ENCODE measurements around the gene AMH.

AMH gene

GRCh38 chr19:2270157-2270422, 21.0 kb downstream of the AMH start:
- peak overlapping the region; percentile 92 to 95 for H3K4me3 ChIP-seq (ENCODE audit: insufficient read depth in 1 of 2, low read depth in 1 of 2, low read length in 2 of 2)
- H2BK12ac ChIP-seq (ENCODE audit: low read length in 2 of 2) = peak overlapping the region in 1 of 2 experiments; percentile 68
- no peak for DNase-seq
- no peak overlapping the region for H4K8ac ChIP-seq (ENCODE audit: low read length)
- peak overlapping the region; percentile 74 for H2BK5ac ChIP-seq (ENCODE audit: low read depth, low read length, poor library complexity, severe bottlenecking)
- no peaks in the 10 kb centered on the region for H3K9me3 ChIP-seq (ENCODE audit: control insufficient read depth, low read length)
- H3K27ac ChIP-seq (ENCODE audit: low read length, poor library complexity, severe bottlenecking) = peak overlapping the region; percentile 67
- H2BK120ac ChIP-seq (ENCODE audit: low read depth, low read length) = peak overlapping the region; percentile 73
- peak overlapping the region; percentile 83 for H4K91ac ChIP-seq (ENCODE audit: low read length)
- H3K4ac ChIP-seq (ENCODE audit: low read depth in 1 of 2, low read length in 2 of 2) = peak overlapping the region; percentile 93 to 94
- peak overlapping the region; percentile 96 for H3K9ac ChIP-seq (ENCODE audit: low read length)
- no peak overlapping the region for H2AFZ ChIP-seq (ENCODE audit: low read depth, low read length)
- H2BK15ac ChIP-seq (ENCODE audit: low read depth, poor library complexity, severe bottlenecking) = no peak overlapping the region
- H3K27me3 ChIP-seq (ENCODE audit: control insufficient read depth in 1 of 2, insufficient read depth in 1 of 2, low read length in 2 of 2) = no peaks in the 10 kb centered on the region
- H3K36me3 ChIP-seq (ENCODE audit: control insufficient read depth in 1 of 2, insufficient read depth in 2 of 2, low read depth in 1 of 2, low read length in 2 of 2) = peaks cover 24 to 38% of the 10 kb centered on the region in 2 experiments
- H3K4me2 ChIP-seq (ENCODE audit: low read length, poor library complexity, severe bottlenecking) = peak overlapping the region; percentile 63
- H3K18ac ChIP-seq (ENCODE audit: low read depth in 1 of 2, low read length in 2 of 2) = peak overlapping the region; percentile 85 to 94
- H3K14ac ChIP-seq (ENCODE audit: low read length in 2 of 2) = peak overlapping the region; percentile 97
- WGBS = 1% methylated on average over 21 of the region's 30 CpGs
- H2AK5ac ChIP-seq (ENCODE audit: low read length, severe bottlenecking) = no peak overlapping the region
- H3K23ac ChIP-seq (ENCODE audit: low read length in 2 of 2) = peak overlapping the region; percentile 91 to 94
- H3K79me1 ChIP-seq (replicated peaks; ENCODE audit: low read length, poor library complexity, severe bottlenecking) = peaks cover 5% of the 10 kb centered on the region
- H3K4me1 ChIP-seq (ENCODE audit: control insufficient read depth, insufficient read depth, low read depth, low read length) = peaks cover 43% of the 10 kb centered on the region

DNA sequence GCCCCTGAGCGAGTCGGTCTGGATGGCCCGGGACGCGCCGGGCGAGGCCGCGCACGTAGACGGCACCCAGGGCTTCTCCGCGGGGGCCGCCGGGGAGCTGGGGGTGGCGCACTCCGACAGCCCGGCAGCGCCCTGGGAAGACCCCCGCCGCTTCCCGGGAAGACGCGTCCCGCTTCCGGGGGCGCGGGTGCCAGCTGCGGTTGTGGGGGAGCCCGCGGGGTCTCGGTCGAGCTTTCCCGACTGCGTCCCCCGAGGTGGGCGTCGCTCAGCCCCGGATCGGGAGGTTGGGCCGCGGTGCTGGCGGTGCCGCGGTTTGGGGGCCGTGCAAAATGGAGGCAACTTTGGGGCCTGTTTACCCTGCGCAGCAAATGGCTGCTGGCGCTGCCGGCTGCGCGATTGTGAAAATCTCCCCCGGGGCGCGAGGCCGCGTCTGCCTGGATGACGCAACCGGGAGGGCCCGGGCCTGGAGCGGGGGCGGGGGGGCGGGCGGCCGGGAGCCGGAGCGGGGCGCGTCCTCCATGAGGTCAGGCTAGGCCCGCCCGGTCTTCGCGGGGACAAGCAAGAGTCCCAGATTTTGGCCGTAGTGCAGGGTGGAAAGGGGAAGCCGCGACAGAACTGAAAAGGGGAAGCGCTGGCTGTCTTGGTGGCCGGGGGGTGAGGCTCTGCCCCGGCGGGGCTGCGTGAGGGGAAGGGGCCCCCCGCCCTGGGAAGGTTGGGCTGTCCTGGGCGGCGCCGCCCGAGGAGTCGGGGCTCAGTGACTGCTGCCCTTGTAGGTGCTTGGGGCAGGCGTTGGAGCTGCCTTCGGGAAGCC, 21.5 kb downstream of the AMH start:
- Histone ChIP-seq H2AFZ (ENCODE audit: low read depth, low read length) (no peak overlapping the region), H2BK12ac (ENCODE audit: low read length in 2 of 2) (peak overlapping the region in 1 of 2 experiments; percentile 49), H2AK5ac (ENCODE audit: low read length, severe bottlenecking) (no peak overlapping the region), H3K79me1 (replicated peaks; ENCODE audit: low read length, poor library complexity, severe bottlenecking) (peaks cover 8% of the 10 kb centered on the region), H3K4me3 (ENCODE audit: insufficient read depth in 1 of 2, low read depth in 1 of 2, low read length in 2 of 2) (peak overlapping the region; percentile 92 to 95), H3K14ac (ENCODE audit: low read length in 2 of 2) (peak overlapping the region; percentile 76 to 97), H3K18ac (ENCODE audit: low read depth in 1 of 2, low read length in 2 of 2) (peak overlapping the region; percentile 85 to 94), H4K8ac (ENCODE audit: low read length) (peak overlapping the region; percentile 71), H3K27me3 (ENCODE audit: control insufficient read depth in 1 of 2, insufficient read depth in 1 of 2, low read length in 2 of 2) (no peaks in the 10 kb centered on the region), H3K9me3 (ENCODE audit: control insufficient read depth, low read length) (no peaks in the 10 kb centered on the region), H3K4me1 (ENCODE audit: control insufficient read depth, insufficient read depth, low read depth, low read length) (peaks cover 48% of the 10 kb centered on the region), H3K4ac (ENCODE audit: low read depth in 1 of 2, low read length in 2 of 2) (peak overlapping the region; percentile 93 to 94), H2BK5ac (ENCODE audit: low read depth, low read length, poor library complexity, severe bottlenecking) (peak overlapping the region; percentile 74), H3K4me2 (ENCODE audit: low read length, poor library complexity, severe bottlenecking) (peak overlapping the region; percentile 78), H3K23ac (ENCODE audit: low read length in 2 of 2) (peak overlapping the region; percentile 91 to 96), H3K27ac (ENCODE audit: low read length, poor library complexity, severe bottlenecking) (peak overlapping the region; percentile 68), H2BK15ac (ENCODE audit: low read depth, poor library complexity, severe bottlenecking) (peak overlapping the region; percentile 28), H3K36me3 (ENCODE audit: control insufficient read depth in 1 of 2, insufficient read depth in 2 of 2, low read depth in 1 of 2, low read length in 2 of 2) (peaks cover 24 to 44% of the 10 kb centered on the region in 2 experiments), H3K9ac (ENCODE audit: low read length) (peak overlapping the region; percentile 96), H2BK120ac (ENCODE audit: low read depth, low read length) (peak overlapping the region; percentile 73), H4K91ac (ENCODE audit: low read length) (peak overlapping the region; percentile 83)
- WGBS = under 1% methylated on average over 86 of the region's 88 CpGs
- DNase-seq = peak; percentile 86

DNA sequence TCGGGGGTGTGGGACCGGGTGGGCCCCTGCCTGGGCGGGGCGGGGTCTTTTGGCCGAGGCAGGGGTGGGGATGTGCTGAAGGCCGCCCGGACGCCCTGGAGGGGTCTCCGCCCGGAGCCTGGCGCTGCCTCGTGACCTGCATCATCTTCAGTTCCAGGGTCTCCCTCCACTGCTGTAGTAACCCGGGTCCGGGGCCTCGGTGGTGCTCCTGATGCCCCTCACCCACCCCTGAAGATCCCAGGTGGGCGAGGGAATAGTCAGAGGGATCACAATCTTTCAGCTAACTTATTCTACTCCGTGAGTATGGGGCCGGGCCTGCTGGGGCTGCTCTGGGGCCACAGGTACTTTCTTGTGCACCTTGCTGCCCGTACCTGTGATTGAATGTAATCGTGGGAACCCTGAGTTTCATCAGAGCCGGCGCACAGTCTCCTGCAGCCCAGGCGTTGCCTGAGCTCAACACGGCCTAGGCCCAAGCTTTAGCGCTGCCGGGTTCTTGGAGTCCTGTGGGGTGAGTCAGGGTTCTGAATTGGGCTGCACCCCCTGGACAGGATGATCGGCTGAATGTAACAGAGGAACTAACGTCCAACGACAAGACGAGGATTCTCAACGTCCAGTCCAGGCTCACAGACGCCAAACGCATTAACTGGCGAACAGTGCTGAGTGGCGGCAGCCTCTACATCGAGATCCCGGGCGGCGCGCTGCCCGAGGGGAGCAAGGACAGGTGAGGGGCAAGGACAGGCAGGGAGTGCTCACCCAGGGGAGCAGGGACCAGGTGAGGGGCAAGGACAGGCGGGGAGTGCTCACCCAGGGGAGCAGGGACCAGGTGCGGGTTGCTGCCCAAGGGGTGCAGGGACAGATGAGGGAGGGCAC, 22.3 kb downstream of the AMH start:
- no peak overlapping the region for H2AK5ac ChIP-seq (ENCODE audit: low read length, severe bottlenecking)
- peak overlapping the region; percentile 68 for H3K27ac ChIP-seq (ENCODE audit: low read length, poor library complexity, severe bottlenecking)
- H3K4me1 ChIP-seq (ENCODE audit: control insufficient read depth, insufficient read depth, low read depth, low read length) = peaks cover 50% of the 10 kb centered on the region
- H3K18ac ChIP-seq (ENCODE audit: low read depth in 1 of 2, low read length in 2 of 2) = peak overlapping the region; percentile 5 to 80
- no peaks in the 10 kb centered on the region for H3K9me3 ChIP-seq (ENCODE audit: control insufficient read depth, low read length)
- peak overlapping the region; percentile 57 to 89 for H3K14ac ChIP-seq (ENCODE audit: low read length in 2 of 2)
- peak overlapping the region; percentile 60 for H2BK15ac ChIP-seq (ENCODE audit: low read depth, poor library complexity, severe bottlenecking)
- no peaks in the 10 kb centered on the region for H3K27me3 ChIP-seq (ENCODE audit: control insufficient read depth in 1 of 2, insufficient read depth in 1 of 2, low read length in 2 of 2)
- no peak overlapping the region for H3K23ac ChIP-seq (ENCODE audit: low read length in 2 of 2)
- 47% methylated on average over 39 of the region's 43 CpGs for WGBS
- H3K4ac ChIP-seq (ENCODE audit: low read depth in 1 of 2, low read length in 2 of 2) = no peak overlapping the region
- DNase-seq = peak; percentile 53
- peaks cover 11% of the 10 kb centered on the region for H3K79me1 ChIP-seq (replicated peaks; ENCODE audit: low read length, poor library complexity, severe bottlenecking)
- peak overlapping the region; percentile 96 for H3K9ac ChIP-seq (ENCODE audit: low read length)
- H3K4me3 ChIP-seq (ENCODE audit: insufficient read depth in 1 of 2, low read depth in 1 of 2, low read length in 2 of 2) = peak overlapping the region; percentile 92 to 95
- H2BK12ac ChIP-seq (ENCODE audit: low read length in 2 of 2) = no peak overlapping the region
- H3K4me2 ChIP-seq (ENCODE audit: low read length, poor library complexity, severe bottlenecking) = peak overlapping the region; percentile 78
- H4K8ac ChIP-seq (ENCODE audit: low read length) = no peak overlapping the region
- peaks cover 24 to 52% of the 10 kb centered on the region in 2 experiments for H3K36me3 ChIP-seq (ENCODE audit: control insufficient read depth in 1 of 2, insufficient read depth in 2 of 2, low read depth in 1 of 2, low read length in 2 of 2)
- peak overlapping the region; percentile 18 for H4K91ac ChIP-seq (ENCODE audit: low read length)
- no peak overlapping the region for H2BK5ac ChIP-seq (ENCODE audit: low read depth, low read length, poor library complexity, severe bottlenecking)
- H2AFZ ChIP-seq (ENCODE audit: low read depth, low read length) = no peak overlapping the region
- H2BK120ac ChIP-seq (ENCODE audit: low read depth, low read length) = peak overlapping the region; percentile 34

Data from mesenchymal stem cell (in vitro differentiated cells and primary cell).